ENCODE data around the gene ODAD2.

Gene ODAD2, protein sequence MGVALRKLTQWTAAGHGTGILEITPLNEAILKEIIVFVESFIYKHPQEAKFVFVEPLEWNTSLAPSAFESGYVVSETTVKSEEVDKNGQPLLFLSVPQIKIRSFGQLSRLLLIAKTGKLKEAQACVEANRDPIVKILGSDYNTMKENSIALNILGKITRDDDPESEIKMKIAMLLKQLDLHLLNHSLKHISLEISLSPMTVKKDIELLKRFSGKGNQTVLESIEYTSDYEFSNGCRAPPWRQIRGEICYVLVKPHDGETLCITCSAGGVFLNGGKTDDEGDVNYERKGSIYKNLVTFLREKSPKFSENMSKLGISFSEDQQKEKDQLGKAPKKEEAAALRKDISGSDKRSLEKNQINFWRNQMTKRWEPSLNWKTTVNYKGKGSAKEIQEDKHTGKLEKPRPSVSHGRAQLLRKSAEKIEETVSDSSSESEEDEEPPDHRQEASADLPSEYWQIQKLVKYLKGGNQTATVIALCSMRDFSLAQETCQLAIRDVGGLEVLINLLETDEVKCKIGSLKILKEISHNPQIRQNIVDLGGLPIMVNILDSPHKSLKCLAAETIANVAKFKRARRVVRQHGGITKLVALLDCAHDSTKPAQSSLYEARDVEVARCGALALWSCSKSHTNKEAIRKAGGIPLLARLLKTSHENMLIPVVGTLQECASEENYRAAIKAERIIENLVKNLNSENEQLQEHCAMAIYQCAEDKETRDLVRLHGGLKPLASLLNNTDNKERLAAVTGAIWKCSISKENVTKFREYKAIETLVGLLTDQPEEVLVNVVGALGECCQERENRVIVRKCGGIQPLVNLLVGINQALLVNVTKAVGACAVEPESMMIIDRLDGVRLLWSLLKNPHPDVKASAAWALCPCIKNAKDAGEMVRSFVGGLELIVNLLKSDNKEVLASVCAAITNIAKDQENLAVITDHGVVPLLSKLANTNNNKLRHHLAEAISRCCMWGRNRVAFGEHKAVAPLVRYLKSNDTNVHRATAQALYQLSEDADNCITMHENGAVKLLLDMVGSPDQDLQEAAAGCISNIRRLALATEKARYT

GRCh38 chr10:27998954-27999275 is at the start of gene ODAD2:
Gene ODAD2, minus strand, starts transcription at chr10:27999079. Its CDS starts 3,937 bp downstream, at chr10:27995142.
- no peaks in the 10 kb centered on the region for H3K9me3 ChIP-seq (ENCODE audit: low read length)
- H2AFZ ChIP-seq (ENCODE audit: low read depth, low read length), result peak within 1 kb of the TSS; percentile 62
- H3K4me1 ChIP-seq (ENCODE audit: insufficient read depth, low read length), result peaks cover 10% of the 10 kb centered on the region
- H3K4me3 ChIP-seq (ENCODE audit: low read length), result peak within 1 kb of the TSS; percentile 58
- H3K36me3 ChIP-seq (ENCODE audit: insufficient read depth, low read length), result no peaks in the 10 kb centered on the region
- H3K27me3 ChIP-seq (ENCODE audit: insufficient read depth, low read length), result no peaks in the 10 kb centered on the region

GRCh38 chr10:28047061-28047460 is 48.2 kb upstream of the ODAD2 start:
- no peaks in the 10 kb centered on the region for H3K9me3 ChIP-seq (ENCODE audit: low read length)
- H3K4me1 ChIP-seq (ENCODE audit: insufficient read depth, low read length), result no peaks in the 10 kb centered on the region
- H3K27me3 ChIP-seq (ENCODE audit: insufficient read depth, low read length), result no peaks in the 10 kb centered on the region
- no peak overlapping the region for H3K4me3 ChIP-seq (ENCODE audit: low read length)
- no peaks in the 10 kb centered on the region for H3K36me3 ChIP-seq (ENCODE audit: insufficient read depth, low read length)
- H2AFZ ChIP-seq (ENCODE audit: low read depth, low read length), result no peak overlapping the region

- no peaks in the 10 kb centered on the region for H3K36me3 ChIP-seq (ENCODE audit: insufficient read depth, low read length)
- H3K4me3 ChIP-seq (ENCODE audit: low read length), result no peak overlapping the region
- H2AFZ ChIP-seq (ENCODE audit: low read depth, low read length), result no peak overlapping the region
- H3K9me3 ChIP-seq (ENCODE audit: low read length), result no peaks in the 10 kb centered on the region
- no peaks in the 10 kb centered on the region for H3K27me3 ChIP-seq (ENCODE audit: insufficient read depth, low read length)
- no peaks in the 10 kb centered on the region for H3K4me1 ChIP-seq (ENCODE audit: insufficient read depth, low read length)
These were observed 47.7 kb upstream of the ODAD2 start for GRCh38 chr10:28046579-28046978.

DNA sequence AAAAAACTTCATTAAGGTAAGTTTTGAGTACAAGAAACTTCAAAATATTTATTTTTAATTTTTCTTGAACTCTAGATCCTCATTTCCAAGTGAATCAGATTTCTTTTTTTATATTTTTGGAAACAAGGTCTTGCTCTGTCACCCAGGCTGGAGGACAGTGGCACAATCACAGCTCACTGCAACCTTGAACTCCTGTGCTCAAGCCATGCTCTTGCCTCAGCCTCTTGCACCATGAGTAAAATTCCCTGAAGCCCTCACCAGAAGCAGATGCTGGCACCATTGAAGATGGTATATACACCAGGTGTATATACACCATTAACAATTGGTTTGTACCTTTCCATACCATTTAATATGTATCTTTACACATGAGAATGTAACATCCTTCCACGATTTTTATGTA is 45.1 kb upstream of the ODAD2 start:
- Histone ChIP-seq H3K9me3 (ENCODE audit: low read length) (no peaks in the 10 kb centered on the region), H3K27me3 (ENCODE audit: insufficient read depth, low read length) (no peaks in the 10 kb centered on the region), H2AFZ (ENCODE audit: low read depth, low read length) (no peak overlapping the region), H3K36me3 (ENCODE audit: insufficient read depth, low read length) (no peaks in the 10 kb centered on the region), H3K4me1 (ENCODE audit: insufficient read depth, low read length) (no peaks in the 10 kb centered on the region), H3K4me3 (ENCODE audit: low read length) (no peak overlapping the region)

DNA sequence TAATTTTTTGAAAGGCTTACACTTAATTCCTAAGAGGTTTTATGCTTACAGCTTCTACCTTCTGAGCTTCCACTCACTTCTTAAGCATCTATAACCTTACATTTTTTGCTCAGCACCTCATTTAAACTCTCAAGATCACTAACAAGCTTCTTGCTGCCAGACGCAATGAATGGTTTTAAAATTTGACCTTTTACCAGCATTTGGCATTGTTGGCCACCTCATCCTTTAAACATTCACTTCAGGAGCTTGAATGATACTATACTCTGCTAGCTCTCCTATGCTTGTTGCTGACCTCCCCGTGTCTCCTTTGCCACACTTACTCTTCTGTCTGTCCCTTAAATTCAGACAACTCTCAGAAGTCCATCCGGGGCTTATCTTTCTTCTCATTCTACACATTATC is 37.7 kb upstream of the ODAD2 start:
- no peaks in the 10 kb centered on the region for H3K4me1 ChIP-seq (ENCODE audit: insufficient read depth, low read length)
- H3K4me3 ChIP-seq (ENCODE audit: low read length), result no peak overlapping the region
- no peak overlapping the region for H2AFZ ChIP-seq (ENCODE audit: low read depth, low read length)
- no peaks in the 10 kb centered on the region for H3K27me3 ChIP-seq (ENCODE audit: insufficient read depth, low read length)
- no peaks in the 10 kb centered on the region for H3K9me3 ChIP-seq (ENCODE audit: low read length)
- no peaks in the 10 kb centered on the region for H3K36me3 ChIP-seq (ENCODE audit: insufficient read depth, low read length)

GRCh38 chr10:28020993-28021982 is 22.4 kb upstream of the ODAD2 start:
- Histone ChIP-seq H3K27me3 (ENCODE audit: insufficient read depth, low read length) (peaks cover 4% of the 10 kb centered on the region), H3K4me3 (ENCODE audit: low read length) (no peak overlapping the region), H3K9me3 (ENCODE audit: low read length) (no peaks in the 10 kb centered on the region), H2AFZ (ENCODE audit: low read depth, low read length) (no peak overlapping the region), H3K4me1 (ENCODE audit: insufficient read depth, low read length) (no peaks in the 10 kb centered on the region), H3K36me3 (ENCODE audit: insufficient read depth, low read length) (no peaks in the 10 kb centered on the region)

DNA sequence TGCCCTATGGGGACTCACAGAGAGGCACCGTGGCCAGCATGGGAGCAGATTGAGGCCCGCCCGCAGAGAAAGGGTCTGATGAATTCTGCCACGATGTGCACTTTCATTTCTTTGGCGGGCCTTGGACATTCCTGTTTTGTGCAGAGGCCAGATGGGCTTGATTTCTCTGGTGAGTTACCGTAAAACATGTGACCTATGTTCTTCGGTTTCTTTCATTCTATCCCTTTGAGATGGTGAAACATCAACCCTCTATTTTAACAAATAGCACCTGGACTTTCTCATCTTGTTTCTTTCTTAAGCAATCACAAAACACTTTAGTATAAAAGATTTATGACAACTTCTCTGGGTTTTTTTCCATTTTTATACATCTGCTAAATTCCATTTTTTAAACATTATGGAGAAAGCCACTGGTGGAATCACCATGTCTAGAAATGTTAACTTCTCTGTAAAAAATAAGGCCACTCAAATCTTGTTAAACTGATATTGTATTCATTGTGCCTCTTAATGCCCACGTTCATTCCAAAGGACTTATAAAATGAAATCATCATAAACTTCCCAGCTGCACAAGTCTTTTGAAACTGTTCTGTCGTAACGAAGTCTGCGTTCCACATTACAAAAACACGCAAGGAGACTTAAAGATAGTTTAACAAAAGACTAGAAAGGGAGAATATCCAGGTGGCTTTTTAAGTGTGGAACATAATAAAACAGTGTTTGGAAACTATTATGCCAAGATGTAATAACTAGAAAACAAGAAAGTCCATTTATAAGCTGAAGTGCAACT is 21.4 kb upstream of the ODAD2 start:
- no peak overlapping the region for H3K4me3 ChIP-seq (ENCODE audit: low read length)
- H2AFZ ChIP-seq (ENCODE audit: low read depth, low read length), result no peak overlapping the region
- H3K9me3 ChIP-seq (ENCODE audit: low read length), result no peaks in the 10 kb centered on the region
- no peaks in the 10 kb centered on the region for H3K36me3 ChIP-seq (ENCODE audit: insufficient read depth, low read length)
- peaks cover 4% of the 10 kb centered on the region for H3K27me3 ChIP-seq (ENCODE audit: insufficient read depth, low read length)
- no peaks in the 10 kb centered on the region for H3K4me1 ChIP-seq (ENCODE audit: insufficient read depth, low read length)

DNA sequence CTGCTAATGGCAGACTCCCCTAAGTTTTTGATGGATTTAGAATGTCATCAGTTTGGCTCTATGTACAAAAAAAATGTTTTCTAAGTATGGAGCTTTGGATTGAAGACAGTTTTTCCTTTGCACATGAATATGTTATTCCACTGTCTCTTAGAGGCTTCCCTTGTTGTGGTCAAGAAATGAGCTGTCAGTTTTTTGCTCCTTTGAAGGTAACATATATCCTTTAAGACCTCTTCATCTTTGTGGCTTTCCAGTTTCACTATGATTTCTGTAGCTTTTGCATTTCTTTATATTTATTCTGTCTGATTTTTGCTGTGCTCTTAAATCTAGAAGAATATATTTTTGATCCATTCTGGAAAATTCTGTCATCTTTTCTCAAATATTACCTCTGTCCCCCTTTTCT is 15.8 kb upstream of the ODAD2 start:
- Histone ChIP-seq H3K4me1 (ENCODE audit: insufficient read depth, low read length) (no peaks in the 10 kb centered on the region), H3K4me3 (ENCODE audit: low read length) (no peak overlapping the region), H2AFZ (ENCODE audit: low read depth, low read length) (no peak overlapping the region), H3K36me3 (ENCODE audit: insufficient read depth, low read length) (no peaks in the 10 kb centered on the region), H3K9me3 (ENCODE audit: low read length) (peaks cover 2% of the 10 kb centered on the region), H3K27me3 (ENCODE audit: insufficient read depth, low read length) (no peaks in the 10 kb centered on the region)

- H3K4me3 ChIP-seq (ENCODE audit: low read length), result no peak overlapping the region
- H3K9me3 ChIP-seq (ENCODE audit: low read length), result peaks cover 2% of the 10 kb centered on the region
- H2AFZ ChIP-seq (ENCODE audit: low read depth, low read length), result no peak overlapping the region
- H3K27me3 ChIP-seq (ENCODE audit: insufficient read depth, low read length), result no peaks in the 10 kb centered on the region
- H3K36me3 ChIP-seq (ENCODE audit: insufficient read depth, low read length), result no peaks in the 10 kb centered on the region
- H3K4me1 ChIP-seq (ENCODE audit: insufficient read depth, low read length), result no peaks in the 10 kb centered on the region
These were observed 14.2 kb upstream of the ODAD2 start for GRCh38 chr10:28012990-28013515.

DNA sequence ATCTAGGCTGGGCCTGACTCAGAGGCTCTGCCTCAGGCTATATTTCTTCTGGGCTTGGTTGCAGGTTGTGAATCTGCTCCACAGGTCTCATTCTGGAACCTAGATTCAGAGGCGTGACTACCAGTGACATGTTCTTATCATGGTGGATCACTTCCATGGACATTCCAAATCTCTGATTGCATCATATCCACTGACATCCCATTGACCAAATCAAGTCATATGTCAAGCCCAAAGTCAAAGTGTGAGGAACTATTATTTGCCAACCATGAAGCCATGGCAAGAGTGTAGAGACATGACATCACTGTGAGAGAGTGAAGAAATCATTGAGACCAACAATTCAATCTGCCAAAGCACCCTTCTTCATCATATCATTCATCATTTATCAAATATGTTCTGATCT is 11.9 kb upstream of the ODAD2 start:
- Histone ChIP-seq H3K36me3 (ENCODE audit: insufficient read depth, low read length) (no peaks in the 10 kb centered on the region), H2AFZ (ENCODE audit: low read depth, low read length) (no peak overlapping the region), H3K4me1 (ENCODE audit: insufficient read depth, low read length) (no peaks in the 10 kb centered on the region), H3K4me3 (ENCODE audit: low read length) (no peak overlapping the region), H3K9me3 (ENCODE audit: low read length) (peaks cover 2% of the 10 kb centered on the region), H3K27me3 (ENCODE audit: insufficient read depth, low read length) (no peaks in the 10 kb centered on the region)

- Histone ChIP-seq H3K4me1 (ENCODE audit: insufficient read depth, low read length) (no peaks in the 10 kb centered on the region), H2AFZ (ENCODE audit: low read depth, low read length) (no peak overlapping the region), H3K4me3 (ENCODE audit: low read length) (no peak overlapping the region), H3K9me3 (ENCODE audit: low read length) (no peaks in the 10 kb centered on the region), H3K36me3 (ENCODE audit: insufficient read depth, low read length) (no peaks in the 10 kb centered on the region), H3K27me3 (ENCODE audit: insufficient read depth, low read length) (no peaks in the 10 kb centered on the region)
These were observed 9.2 kb upstream of the ODAD2 start for GRCh38 chr10:28008054-28008453.

- H3K27me3 ChIP-seq (ENCODE audit: insufficient read depth, low read length), result no peaks in the 10 kb centered on the region
- H3K9me3 ChIP-seq (ENCODE audit: low read length), result no peaks in the 10 kb centered on the region
- no peak overlapping the region for H3K4me3 ChIP-seq (ENCODE audit: low read length)
- no peak overlapping the region for H2AFZ ChIP-seq (ENCODE audit: low read depth, low read length)
- H3K36me3 ChIP-seq (ENCODE audit: insufficient read depth, low read length), result no peaks in the 10 kb centered on the region
- H3K4me1 ChIP-seq (ENCODE audit: insufficient read depth, low read length), result no peaks in the 10 kb centered on the region
These were observed 2.5 kb upstream of the ODAD2 start for GRCh38 chr10:28001353-28001752.
